Vagina (tissue), 2 donors: ENCODE data around the gene ROR1.

Source experiments
- POLR2AphosphoS5 ChIP-seq, 2 donors: sonication (generic); formaldehyde crosslinking; IDR thresholded peaks; one replicate each; pipeline ENCODE4 v1.9.0; 2017; ENCODE audit warnings: antibody characterized with exemption in 2 of 2, mild to moderate bottlenecking in 2 of 2, low read depth in 1 of 2; ENCODE audit not compliant: insufficient read depth in 1 of 2
- TF ChIP-seq, protein P1 (sequence below), 3 experiments: fragments of 450-650 bp in 2 of 3; fragments of 200-600 bp in 1 of 3; sonication (generic) in 1 of 3; IDR thresholded peaks; one replicate each; pipeline ENCODE4 v1.5.1; 2017 to 2019; ENCODE audit warnings: antibody characterized with exemption in 3 of 3, mild to moderate bottlenecking in 2 of 3, moderate library complexity in 2 of 3

DNA sequence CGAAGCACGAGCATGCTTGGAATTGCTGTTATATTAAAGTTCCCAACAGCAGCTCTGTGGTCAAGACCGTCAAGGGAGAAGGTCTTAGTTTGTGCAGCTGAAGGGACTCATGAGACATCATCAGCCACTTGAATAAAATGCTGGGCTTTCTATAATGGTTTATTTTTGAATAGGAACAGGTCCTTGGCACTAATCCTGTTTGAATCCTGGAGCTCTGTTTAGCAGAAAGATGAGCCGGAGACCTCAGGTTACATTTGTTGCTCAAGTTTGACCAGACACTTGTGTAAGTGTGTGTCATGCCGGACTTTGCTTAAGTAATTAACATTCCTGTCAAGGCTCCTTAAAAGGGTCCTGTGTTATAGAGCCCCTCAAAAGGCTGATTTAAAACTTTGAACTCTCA is 186.5 kb downstream of the ROR1 start:
- TF ChIP-seq, protein P1, sequence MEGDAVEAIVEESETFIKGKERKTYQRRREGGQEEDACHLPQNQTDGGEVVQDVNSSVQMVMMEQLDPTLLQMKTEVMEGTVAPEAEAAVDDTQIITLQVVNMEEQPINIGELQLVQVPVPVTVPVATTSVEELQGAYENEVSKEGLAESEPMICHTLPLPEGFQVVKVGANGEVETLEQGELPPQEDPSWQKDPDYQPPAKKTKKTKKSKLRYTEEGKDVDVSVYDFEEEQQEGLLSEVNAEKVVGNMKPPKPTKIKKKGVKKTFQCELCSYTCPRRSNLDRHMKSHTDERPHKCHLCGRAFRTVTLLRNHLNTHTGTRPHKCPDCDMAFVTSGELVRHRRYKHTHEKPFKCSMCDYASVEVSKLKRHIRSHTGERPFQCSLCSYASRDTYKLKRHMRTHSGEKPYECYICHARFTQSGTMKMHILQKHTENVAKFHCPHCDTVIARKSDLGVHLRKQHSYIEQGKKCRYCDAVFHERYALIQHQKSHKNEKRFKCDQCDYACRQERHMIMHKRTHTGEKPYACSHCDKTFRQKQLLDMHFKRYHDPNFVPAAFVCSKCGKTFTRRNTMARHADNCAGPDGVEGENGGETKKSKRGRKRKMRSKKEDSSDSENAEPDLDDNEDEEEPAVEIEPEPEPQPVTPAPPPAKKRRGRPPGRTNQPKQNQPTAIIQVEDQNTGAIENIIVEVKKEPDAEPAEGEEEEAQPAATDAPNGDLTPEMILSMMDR (IDR thresholded peaks at IDR 0.05), result no peak
- no peak for TF ChIP-seq POLR2AphosphoS5 (IDR thresholded peaks at IDR 0.05; ENCODE audit: insufficient read depth in 1 of 2, low read depth in 1 of 2)
